Bronchial epithelial cell (primary cell): ENCODE data around the gene C2orf76. TPM values are rescaled to one million over a fixed set of nuclear protein-coding genes. Genes with fewer than 3 reads are reported as not detected.

Experiments
- DNase-seq: peaks from one replicate; pipeline ENCODE4 v3.0.0-alpha.2; 2010; ENCODE audit warnings: low read depth
- FAIRE-seq: peaks from 2 replicates; lab custom pipeline; 2011; peaks lifted over from hg19 to GRCh38; lab: Jason Lieb, UNC
- H3K27me3 ChIP-seq: 2 replicates; pipeline ENCODE4 v1.5.1; 2011; ENCODE audit warnings: low read length; ENCODE audit not compliant: control insufficient read depth, insufficient read depth
- H3K36me3 ChIP-seq: 2 replicates; pipeline ENCODE4 v1.5.1; 2011; ENCODE audit warnings: low read length; ENCODE audit not compliant: control insufficient read depth, insufficient read depth
- H3K4me3 ChIP-seq: 2 replicates; pipeline ENCODE4 v1.5.1; 2011; ENCODE audit warnings: mild to moderate bottlenecking, low read depth, low read length, control low read depth
- CTCF ChIP-seq: IDR thresholded peaks from 2 replicates; pipeline ENCODE4 v1.5.1; 2011; ENCODE audit warnings: mild to moderate bottlenecking, moderate library complexity, low read length, control low read depth, inconsistent platforms; ENCODE audit not compliant: insufficient read depth, severe bottlenecking
- total RNA-seq: library from RNA; depleted of rRNA; stranded (reverse); fragments of >200 nt; gene quantifications from 2 replicates; pipeline ENCODE4 v1.2.1, GENCODE V29; 2014

Gene C2orf76
- total RNA-seq, 1 donor from 2014 or later = 4.7 TPM

GRCh38 chr2:119316066-119316465 lies 50.6 kb downstream of the C2orf76 start:
- DNase-seq (no peak), FAIRE-seq (no peak)
- no peaks in the 10 kb centered on the region for H3K36me3 ChIP-seq
- no peaks in the 10 kb centered on the region for H3K27me3 ChIP-seq
- TF ChIP-seq CTCF = no peak
- H3K4me3 ChIP-seq = no peak overlapping the region

GRCh38 chr2:119315241-119315925 lies 51.3 kb downstream of the C2orf76 start:
- DNase-seq = peak; percentile 8
- no peaks in the 10 kb centered on the region for H3K27me3 ChIP-seq
- H3K36me3 ChIP-seq = no peaks in the 10 kb centered on the region
- no peak for TF ChIP-seq CTCF
- no peak for FAIRE-seq
- no peak overlapping the region for H3K4me3 ChIP-seq

GRCh38 chr2:119311831-119312230 lies 54.8 kb downstream of the C2orf76 start:
- H3K4me3 ChIP-seq = no peak overlapping the region
- DNase-seq (no peak), FAIRE-seq (no peak)
- no peaks in the 10 kb centered on the region for H3K27me3 ChIP-seq
- no peaks in the 10 kb centered on the region for H3K36me3 ChIP-seq
- TF ChIP-seq CTCF = no peak

- TF ChIP-seq CTCF = no peak
- no peak for DNase-seq
- no peak for FAIRE-seq
- Histone ChIP-seq H3K27me3 (no peaks in the 10 kb centered on the region), H3K36me3 (no peaks in the 10 kb centered on the region), H3K4me3 (no peak overlapping the region)
These were observed 55.3 kb downstream of the C2orf76 start for GRCh38 chr2:119311371-119311770.

- Histone ChIP-seq H3K27me3 (no peaks in the 10 kb centered on the region), H3K36me3 (no peaks in the 10 kb centered on the region), H3K4me3 (no peak overlapping the region)
- no peak for FAIRE-seq
- no peak for DNase-seq
- TF ChIP-seq CTCF = no peak
These were observed 57.8 kb downstream of the C2orf76 start for GRCh38 chr2:119308793-119309330.
